Panc1 (cell line): Measurements from ENCODE around the gene MDC1.

Experiments used
- TF ChIP-seq, protein P1 (sequence below): fragments of 450-650 bp; IDR thresholded peaks from 2 replicates; pipeline ENCODE4 v1.5.1; 2017; ENCODE audit warnings: mild to moderate bottlenecking
- TF ChIP-seq, protein P2 (sequence below), 2 experiments: IDR thresholded peaks; 2 replicates each; pipeline ENCODE4 v1.6.1; 2011 to 2012; ENCODE audit warnings: low read depth in 2 of 2, control low read depth in 1 of 2, low read length in 1 of 2, mild to moderate bottlenecking in 1 of 2, moderate library complexity in 1 of 2; ENCODE audit not compliant: insufficient read depth in 1 of 2

DNA sequence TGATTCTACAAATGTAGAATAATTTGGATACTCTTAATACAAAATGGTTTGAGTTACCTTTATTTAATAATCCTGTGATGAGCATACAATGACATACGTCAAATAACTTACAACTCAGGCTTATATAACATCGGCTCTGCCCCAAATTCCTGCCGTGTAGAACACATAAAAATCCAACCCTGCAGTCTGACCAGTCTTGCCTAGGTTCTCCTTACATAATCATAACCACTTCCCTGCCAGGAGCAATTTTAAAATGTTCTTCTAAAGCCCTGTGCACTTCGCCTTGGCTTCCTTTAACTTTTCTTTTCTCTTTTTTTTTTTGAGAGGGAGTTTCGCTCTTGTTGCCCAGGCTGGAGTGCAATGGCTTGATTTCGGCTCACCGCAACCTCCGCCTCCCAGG lies 43.5 kb upstream of the MDC1 start:
- TF ChIP-seq, protein P1, sequence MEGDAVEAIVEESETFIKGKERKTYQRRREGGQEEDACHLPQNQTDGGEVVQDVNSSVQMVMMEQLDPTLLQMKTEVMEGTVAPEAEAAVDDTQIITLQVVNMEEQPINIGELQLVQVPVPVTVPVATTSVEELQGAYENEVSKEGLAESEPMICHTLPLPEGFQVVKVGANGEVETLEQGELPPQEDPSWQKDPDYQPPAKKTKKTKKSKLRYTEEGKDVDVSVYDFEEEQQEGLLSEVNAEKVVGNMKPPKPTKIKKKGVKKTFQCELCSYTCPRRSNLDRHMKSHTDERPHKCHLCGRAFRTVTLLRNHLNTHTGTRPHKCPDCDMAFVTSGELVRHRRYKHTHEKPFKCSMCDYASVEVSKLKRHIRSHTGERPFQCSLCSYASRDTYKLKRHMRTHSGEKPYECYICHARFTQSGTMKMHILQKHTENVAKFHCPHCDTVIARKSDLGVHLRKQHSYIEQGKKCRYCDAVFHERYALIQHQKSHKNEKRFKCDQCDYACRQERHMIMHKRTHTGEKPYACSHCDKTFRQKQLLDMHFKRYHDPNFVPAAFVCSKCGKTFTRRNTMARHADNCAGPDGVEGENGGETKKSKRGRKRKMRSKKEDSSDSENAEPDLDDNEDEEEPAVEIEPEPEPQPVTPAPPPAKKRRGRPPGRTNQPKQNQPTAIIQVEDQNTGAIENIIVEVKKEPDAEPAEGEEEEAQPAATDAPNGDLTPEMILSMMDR = no peak
- TF ChIP-seq, protein P2, sequence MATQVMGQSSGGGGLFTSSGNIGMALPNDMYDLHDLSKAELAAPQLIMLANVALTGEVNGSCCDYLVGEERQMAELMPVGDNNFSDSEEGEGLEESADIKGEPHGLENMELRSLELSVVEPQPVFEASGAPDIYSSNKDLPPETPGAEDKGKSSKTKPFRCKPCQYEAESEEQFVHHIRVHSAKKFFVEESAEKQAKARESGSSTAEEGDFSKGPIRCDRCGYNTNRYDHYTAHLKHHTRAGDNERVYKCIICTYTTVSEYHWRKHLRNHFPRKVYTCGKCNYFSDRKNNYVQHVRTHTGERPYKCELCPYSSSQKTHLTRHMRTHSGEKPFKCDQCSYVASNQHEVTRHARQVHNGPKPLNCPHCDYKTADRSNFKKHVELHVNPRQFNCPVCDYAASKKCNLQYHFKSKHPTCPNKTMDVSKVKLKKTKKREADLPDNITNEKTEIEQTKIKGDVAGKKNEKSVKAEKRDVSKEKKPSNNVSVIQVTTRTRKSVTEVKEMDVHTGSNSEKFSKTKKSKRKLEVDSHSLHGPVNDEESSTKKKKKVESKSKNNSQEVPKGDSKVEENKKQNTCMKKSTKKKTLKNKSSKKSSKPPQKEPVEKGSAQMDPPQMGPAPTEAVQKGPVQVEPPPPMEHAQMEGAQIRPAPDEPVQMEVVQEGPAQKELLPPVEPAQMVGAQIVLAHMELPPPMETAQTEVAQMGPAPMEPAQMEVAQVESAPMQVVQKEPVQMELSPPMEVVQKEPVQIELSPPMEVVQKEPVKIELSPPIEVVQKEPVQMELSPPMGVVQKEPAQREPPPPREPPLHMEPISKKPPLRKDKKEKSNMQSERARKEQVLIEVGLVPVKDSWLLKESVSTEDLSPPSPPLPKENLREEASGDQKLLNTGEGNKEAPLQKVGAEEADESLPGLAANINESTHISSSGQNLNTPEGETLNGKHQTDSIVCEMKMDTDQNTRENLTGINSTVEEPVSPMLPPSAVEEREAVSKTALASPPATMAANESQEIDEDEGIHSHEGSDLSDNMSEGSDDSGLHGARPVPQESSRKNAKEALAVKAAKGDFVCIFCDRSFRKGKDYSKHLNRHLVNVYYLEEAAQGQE (IDR thresholded peaks at IDR 0.05; ENCODE audit: insufficient read depth in 1 of 2, low read depth in 2 of 2, low read length in 1 of 2) = no peak
